Spleen (tissue), 7 donors: ENCODE results near the gene KIF16B.

ENCODE experiments used
- CTCF ChIP-seq, 11 experiments: fragments of 200-600 bp in 7 of 11; fragments of 450-650 bp in 4 of 11; sonication (generic) in 4 of 11; IDR thresholded peaks in 8 of 11; conservative IDR thresholded peaks in 3 of 11; 1 replicate in 7 of 11; 2 replicates in 4 of 11; pipeline versions ENCODE4 v1.4.0 to v1.8.0; 2016 to 2021; ENCODE audit warnings: antibody characterized with exemption in 11 of 11, inconsistent platforms in 4 of 11, mild to moderate bottlenecking in 1 of 11
- POLR2AphosphoS5 ChIP-seq, 3 donors: sonication (generic); formaldehyde crosslinking; IDR thresholded peaks; one replicate each; pipeline ENCODE4 v1.5.1; 2017; ENCODE audit warnings: antibody characterized with exemption in 3 of 3
- donor health status: DM: no; HTN: no; CAD: no; lungs with moderate emphysema.
- donor health status: DM: no; HTN: no; CAD: no.
- donor health status: DM: no; HTN: no; CAD: no.

- TF ChIP-seq CTCF (IDR thresholded peaks at IDR 0.05 in 8 of 11, conservative IDR thresholded peaks at IDR 0.05 in 3 of 11) (no peak), POLR2AphosphoS5 (IDR thresholded peaks at IDR 0.05) (no peak)
Observed at GRCh38 chr20:16424780-16425179, 148.5 kb downstream of the KIF16B start.
